GM19463 (cell line): ENCODE results near the gene SLC27A3.
"Not testable (repeated sequence)": the region's sequence is repeated elsewhere in the genome, so short reads cannot be mapped to it uniquely, and the experiment has no call there.

Experiments
- ATAC-seq: cut with Tn5 transposase; IDR thresholded peaks from one replicate; pipeline ENCODE4 v1.9.1; 2021; ENCODE audit warnings: mild to moderate bottlenecking, moderate library complexity; ENCODE audit not compliant: unreplicated experiment

Gene SLC27A3

GRCh38 chr1:153778824-153779519, 3.8 kb downstream of the SLC27A3 start:
- no peak for ATAC-seq

GRCh38 chr1:153779781-153780541, 4.8 kb downstream of the SLC27A3 start:
- ATAC-seq, result no peak

- no peak for ATAC-seq
Measured at GRCh38 chr1:153780551-153780950, 5.3 kb downstream of the SLC27A3 start.

GRCh38 chr1:153782648-153783047, 7.4 kb downstream of the SLC27A3 start:
- not testable (repeated sequence) for ATAC-seq

- ATAC-seq, result peak; percentile 86
Measured at GRCh38 chr1:153783233-153784190, 8.3 kb downstream of the SLC27A3 start.

- ATAC-seq, result no peak
Measured at GRCh38 chr1:153786038-153786790, 11.0 kb downstream of the SLC27A3 start.

GRCh38 chr1:153789478-153790034, 14.3 kb downstream of the SLC27A3 start:
- ATAC-seq, result no peak

- ATAC-seq, result no peak
Measured at GRCh38 chr1:153790313-153790965, 15.2 kb downstream of the SLC27A3 start.

- peak; percentile 92 for ATAC-seq
Measured at GRCh38 chr1:153790966-153791647, 15.9 kb downstream of the SLC27A3 start.

- no peak for ATAC-seq
Measured at GRCh38 chr1:153791648-153792253, 16.5 kb downstream of the SLC27A3 start.

- no peak for ATAC-seq
Measured at GRCh38 chr1:153792631-153793041, 17.4 kb downstream of the SLC27A3 start.

GRCh38 chr1:153793261-153793972, 18.2 kb downstream of the SLC27A3 start:
- ATAC-seq, result no peak

GRCh38 chr1:153793973-153794615, 18.9 kb downstream of the SLC27A3 start:
- no peak for ATAC-seq

- no peak for ATAC-seq
Measured at GRCh38 chr1:153794624-153795329, 19.6 kb downstream of the SLC27A3 start.

GRCh38 chr1:153795330-153795837, 20.2 kb downstream of the SLC27A3 start:
- no peak for ATAC-seq

- ATAC-seq, result no peak
Measured at GRCh38 chr1:153795934-153796785, 21.0 kb downstream of the SLC27A3 start.
